Vagina (tissue), 2 donors: ENCODE results near the gene GGTA1. TPM values are rescaled to one million over a fixed set of nuclear protein-coding genes. Genes with fewer than 3 reads are reported as not detected.

Experiments used
- DNase-seq, 2 donors: peaks; one replicate each; pipeline ENCODE4 v3.0.0-alpha.2; 2017; ENCODE audit errors: extremely low spot score in 2 of 2
- H3K27ac ChIP-seq: fragments of 200-600 bp; sonication (generic); one replicate; pipeline ENCODE4 v1.5.1; 2019
- H3K27me3 ChIP-seq: fragments of 200-600 bp; sonication (generic); one replicate; pipeline ENCODE4 v1.5.1; 2019
- H3K36me3 ChIP-seq, 2 donors: fragments of 200-600 bp; sonication (generic); one replicate each; pipeline ENCODE4 v1.5.1; 2017 to 2019
- H3K4me1 ChIP-seq: fragments of 200-600 bp; sonication (generic); one replicate; pipeline ENCODE4 v1.5.1; 2019
- H3K4me3 ChIP-seq, 2 donors: fragments of 200-600 bp; sonication (generic); 1 replicate in 1 of 2; 2 replicates in 1 of 2; pipeline ENCODE4 v1.5.1; 2016 to 2019
- H3K9me3 ChIP-seq: fragments of 200-600 bp; sonication (generic); one replicate; pipeline ENCODE4 v1.5.1; 2019
- POLR2A ChIP-seq, 2 donors: fragments of 450-650 bp; IDR thresholded peaks; one replicate each; pipeline ENCODE4 v1.6.1; 2017; ENCODE audit warnings: antibody characterized with exemption in 2 of 2, mild to moderate bottlenecking in 2 of 2, moderate library complexity in 2 of 2
- POLR2AphosphoS5 ChIP-seq, 2 donors: sonication (generic); formaldehyde crosslinking; IDR thresholded peaks; one replicate each; pipeline ENCODE4 v1.9.0; 2017; ENCODE audit warnings: antibody characterized with exemption in 2 of 2, mild to moderate bottlenecking in 2 of 2, low read depth in 1 of 2; ENCODE audit not compliant: insufficient read depth in 1 of 2
- intact Hi-C: fragments of 100-400 bp; cut with DNase I; formaldehyde crosslinking; loops from one replicate; pipeline ENCODE4 v1.15.1; 2023
- total RNA-seq: library from RNA; depleted of rRNA; stranded (reverse); fragments of >200 nt; gene quantifications from one replicate; pipeline ENCODE4 v1.2.3, GENCODE V29; 2016
- TF ChIP-seq, protein P1 (sequence below), 3 experiments: fragments of 450-650 bp in 2 of 3; fragments of 200-600 bp in 1 of 3; sonication (generic) in 1 of 3; IDR thresholded peaks; one replicate each; pipeline ENCODE4 v1.5.1; 2017 to 2019; ENCODE audit warnings: antibody characterized with exemption in 3 of 3, mild to moderate bottlenecking in 2 of 3, moderate library complexity in 2 of 3

The GGTA1 gene
- 18.4 TPM for total RNA-seq

DNA sequence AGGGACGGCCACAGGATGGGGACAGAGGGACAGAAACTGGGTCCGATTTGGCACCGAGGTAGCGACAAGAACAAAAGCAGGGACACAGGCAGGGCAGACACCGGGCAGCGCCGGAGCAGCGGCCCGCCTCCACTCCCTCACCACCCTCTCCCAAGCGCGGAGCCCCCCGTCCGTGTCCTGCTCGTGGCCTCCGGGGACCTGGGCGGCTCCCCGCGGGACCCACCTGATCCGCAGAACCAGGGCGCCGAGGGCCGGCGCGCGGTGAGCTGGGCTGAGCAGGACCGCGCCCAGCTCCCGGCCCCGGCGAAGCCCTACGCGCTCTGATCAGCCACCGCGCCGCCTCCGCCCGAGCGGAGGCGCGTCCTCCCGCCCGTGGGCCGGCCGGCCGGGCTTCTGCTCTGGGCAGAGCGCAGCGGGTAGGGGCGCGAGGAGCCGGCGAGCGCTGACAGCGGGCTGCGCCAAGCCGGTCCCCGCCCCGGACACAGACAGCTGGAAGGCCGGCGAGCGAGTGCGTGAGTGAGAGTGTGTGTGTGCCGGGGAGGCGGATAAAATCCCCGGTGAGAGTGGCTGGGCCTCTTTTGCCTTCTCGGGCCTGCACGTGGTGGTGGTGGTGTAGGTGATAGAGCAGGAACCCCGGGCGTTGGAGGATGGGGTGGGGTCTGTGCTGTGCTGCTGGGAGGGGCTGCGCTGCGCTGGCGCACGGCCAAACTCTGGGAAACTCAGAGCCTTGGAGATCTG, at the start of gene GGTA1:
GGTA1 (minus strand) TSS at position 418 of the 738 bp plus-strand sequence. CDS start 31,922 bp downstream, outside the sequence.
- Histone ChIP-seq H3K27me3 (no peaks in the 10 kb centered on the region), H3K9me3 (no peaks in the 10 kb centered on the region), H3K4me3 (peak within 1 kb of the TSS; percentile 59 to 61), H3K27ac (peak within 1 kb of the TSS; percentile 90), H3K36me3 (no peaks in the 10 kb centered on the region), H3K4me1 (peaks cover 34% of the 10 kb centered on the region)
- intact Hi-C loops = loop anchor here (2.0 kb wide), 1 partner anchor 37 kb away; no protein-coding TSS in a partner anchor
- no peak for DNase-seq
- TF ChIP-seq POLR2A (IDR thresholded peaks at IDR 0.05) = no peak
- TF ChIP-seq, protein P1, sequence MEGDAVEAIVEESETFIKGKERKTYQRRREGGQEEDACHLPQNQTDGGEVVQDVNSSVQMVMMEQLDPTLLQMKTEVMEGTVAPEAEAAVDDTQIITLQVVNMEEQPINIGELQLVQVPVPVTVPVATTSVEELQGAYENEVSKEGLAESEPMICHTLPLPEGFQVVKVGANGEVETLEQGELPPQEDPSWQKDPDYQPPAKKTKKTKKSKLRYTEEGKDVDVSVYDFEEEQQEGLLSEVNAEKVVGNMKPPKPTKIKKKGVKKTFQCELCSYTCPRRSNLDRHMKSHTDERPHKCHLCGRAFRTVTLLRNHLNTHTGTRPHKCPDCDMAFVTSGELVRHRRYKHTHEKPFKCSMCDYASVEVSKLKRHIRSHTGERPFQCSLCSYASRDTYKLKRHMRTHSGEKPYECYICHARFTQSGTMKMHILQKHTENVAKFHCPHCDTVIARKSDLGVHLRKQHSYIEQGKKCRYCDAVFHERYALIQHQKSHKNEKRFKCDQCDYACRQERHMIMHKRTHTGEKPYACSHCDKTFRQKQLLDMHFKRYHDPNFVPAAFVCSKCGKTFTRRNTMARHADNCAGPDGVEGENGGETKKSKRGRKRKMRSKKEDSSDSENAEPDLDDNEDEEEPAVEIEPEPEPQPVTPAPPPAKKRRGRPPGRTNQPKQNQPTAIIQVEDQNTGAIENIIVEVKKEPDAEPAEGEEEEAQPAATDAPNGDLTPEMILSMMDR (IDR thresholded peaks at IDR 0.05) = no peak
- peak in 1 of 2 donors; percentile 17 for TF ChIP-seq POLR2AphosphoS5 (IDR thresholded peaks at IDR 0.05; ENCODE audit: insufficient read depth in 1 of 2, low read depth in 1 of 2)

DNA sequence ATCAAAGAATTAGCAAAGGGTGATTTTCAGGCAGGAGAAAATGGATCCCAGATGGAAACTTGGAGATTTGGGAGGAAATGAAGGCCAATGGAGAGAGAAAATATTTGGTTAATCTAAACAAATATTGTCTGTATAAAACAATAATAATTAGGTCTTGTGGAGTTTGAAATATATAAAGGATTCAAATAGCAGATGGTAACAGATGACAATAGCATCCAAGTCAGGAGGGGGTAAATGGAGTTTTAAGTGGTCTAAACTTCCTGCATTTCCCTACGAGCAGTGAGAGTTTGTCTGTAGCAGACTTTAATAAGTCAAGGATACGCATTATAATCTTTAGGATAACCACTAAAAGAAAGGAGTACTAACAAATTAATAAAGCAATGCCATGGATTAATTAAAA, 49.0 kb upstream of the GGTA1 start:
- no peak overlapping the region for H3K4me3 ChIP-seq
- no peaks in the 10 kb centered on the region for H3K9me3 ChIP-seq
- DNase-seq = no peak
- TF ChIP-seq POLR2AphosphoS5 (IDR thresholded peaks at IDR 0.05; ENCODE audit: insufficient read depth in 1 of 2, low read depth in 1 of 2) = no peak
- TF ChIP-seq, protein P1 (IDR thresholded peaks at IDR 0.05) = no peak
- TF ChIP-seq POLR2A (IDR thresholded peaks at IDR 0.05) = no peak
- no peaks in the 10 kb centered on the region for H3K27me3 ChIP-seq
- intact Hi-C loops = no loop called here
- peaks cover 26% of the 10 kb centered on the region for H3K4me1 ChIP-seq
- no peak overlapping the region for H3K27ac ChIP-seq
- H3K36me3 ChIP-seq = no peaks in the 10 kb centered on the region

DNA sequence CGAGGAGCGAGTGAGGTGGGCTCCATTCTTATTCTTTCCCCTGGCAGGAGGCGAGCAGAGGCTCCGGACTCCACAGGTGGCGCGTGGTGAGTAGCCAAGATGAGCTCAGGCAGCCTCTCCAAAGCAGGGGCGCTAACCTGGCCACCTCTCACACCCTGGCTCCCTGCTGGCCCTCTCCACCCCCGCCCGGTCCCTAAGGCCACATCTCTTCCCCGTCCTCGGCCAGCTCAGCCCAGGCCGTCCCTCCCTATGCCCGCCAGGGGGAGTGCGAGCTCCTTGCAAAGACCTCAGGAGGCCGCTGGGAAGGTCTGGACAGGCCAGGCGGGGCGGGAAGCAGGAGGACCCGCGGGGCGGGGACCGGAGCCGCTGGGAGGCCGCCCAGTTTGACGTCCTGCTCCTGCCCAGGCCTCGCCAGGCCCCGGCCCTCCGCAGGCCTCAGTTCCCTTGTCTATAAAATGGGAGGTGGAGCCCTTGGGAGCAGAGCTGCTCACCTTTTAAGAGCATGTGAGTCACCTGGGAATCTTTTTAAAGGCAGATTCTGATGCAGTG, 46.3 kb upstream of the GGTA1 start:
- no peak overlapping the region for H3K4me3 ChIP-seq
- H3K9me3 ChIP-seq = no peaks in the 10 kb centered on the region
- TF ChIP-seq POLR2A (IDR thresholded peaks at IDR 0.05) (no peak), POLR2AphosphoS5 (IDR thresholded peaks at IDR 0.05; ENCODE audit: insufficient read depth in 1 of 2, low read depth in 1 of 2) (peak; percentile 26 to 67)
- TF ChIP-seq, protein P1 (IDR thresholded peaks at IDR 0.05) = peak; percentile 95 to 97 (median 95)
- peak overlapping the region; percentile 40 for H3K27ac ChIP-seq
- no peaks in the 10 kb centered on the region for H3K36me3 ChIP-seq
- no peaks in the 10 kb centered on the region for H3K27me3 ChIP-seq
- intact Hi-C loops = loop anchor here (2.0 kb wide), 1 partner anchor 139 kb away; no protein-coding TSS in a partner anchor
- peaks cover 25% of the 10 kb centered on the region for H3K4me1 ChIP-seq
- no peak for DNase-seq

DNA sequence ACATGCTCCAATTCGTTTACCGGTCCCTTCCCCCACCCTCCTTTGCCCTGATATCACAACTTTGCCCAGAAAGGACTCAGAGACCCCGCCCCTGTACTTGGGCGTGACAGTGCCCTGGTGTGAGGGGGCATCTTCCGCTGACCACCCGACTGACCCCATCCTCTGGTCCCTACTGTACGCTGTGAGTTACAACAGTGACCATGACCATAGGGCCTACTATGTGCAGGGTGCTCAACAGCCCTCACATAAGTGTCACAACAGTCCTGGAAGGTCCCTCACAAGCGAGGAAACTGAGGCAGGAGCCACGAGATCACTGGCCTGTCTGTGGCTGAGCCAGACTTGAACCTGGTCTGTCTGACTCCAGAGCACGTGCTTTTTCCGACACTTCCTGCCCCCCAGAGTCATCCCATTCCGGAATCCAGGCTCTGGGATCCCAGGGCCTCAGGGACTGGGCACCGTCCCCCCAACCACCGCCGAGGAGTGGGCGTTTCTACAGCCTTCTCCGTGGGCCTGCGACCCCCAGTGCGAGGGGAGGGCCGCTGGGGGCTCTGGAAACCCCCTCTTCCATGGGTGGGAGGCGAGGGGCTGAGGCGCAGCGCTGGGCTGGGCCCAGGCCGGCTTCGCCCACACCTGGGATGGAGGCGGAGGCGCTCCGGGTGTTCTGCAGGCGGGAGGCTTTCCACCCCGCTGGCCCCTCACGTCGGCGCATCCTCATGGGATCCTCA, 45.7 kb upstream of the GGTA1 start:
- DNase-seq = no peak
- intact Hi-C loops = loop anchor here (2.0 kb wide), 1 partner anchor 139 kb away; no protein-coding TSS in a partner anchor
- TF ChIP-seq, protein P1 (IDR thresholded peaks at IDR 0.05) = no peak
- no peak for TF ChIP-seq POLR2A (IDR thresholded peaks at IDR 0.05)
- no peak for TF ChIP-seq POLR2AphosphoS5 (IDR thresholded peaks at IDR 0.05; ENCODE audit: insufficient read depth in 1 of 2, low read depth in 1 of 2)
- Histone ChIP-seq H3K27ac (no peak overlapping the region), H3K27me3 (no peaks in the 10 kb centered on the region), H3K4me3 (no peak overlapping the region), H3K9me3 (no peaks in the 10 kb centered on the region), H3K36me3 (no peaks in the 10 kb centered on the region), H3K4me1 (peaks cover 18% of the 10 kb centered on the region)
